Endometrium (tissue), 2 donors: Measurements from ENCODE around the gene SHPK.
"Not testable (repeated sequence)": the region's sequence is repeated elsewhere in the genome, so short reads cannot be mapped to it uniquely, and the experiment has no call there.

ENCODE experiments used
- FAIRE-seq: peaks from 2 replicates; lab custom pipeline; 2012; peaks lifted over from hg19 to GRCh38; lab: Jason Lieb, UNC
- donor health status: control.
- donor health status: control.

Gene SHPK

GRCh38 chr17:3590231-3590630 lies 45.8 kb downstream of the SHPK start:
- FAIRE-seq, result no peak

GRCh38 chr17:3589784-3590183 lies 46.3 kb downstream of the SHPK start:
- FAIRE-seq, result no peak

- FAIRE-seq, result no peak
These were observed 50.2 kb downstream of the SHPK start for GRCh38 chr17:3585826-3586225.

GRCh38 chr17:3583456-3583855 lies 52.6 kb downstream of the SHPK start:
- FAIRE-seq, result no peak

- no peak for FAIRE-seq
These were observed 53.1 kb downstream of the SHPK start for GRCh38 chr17:3582915-3583314.

GRCh38 chr17:3578667-3579066 lies 57.4 kb downstream of the SHPK start:
- not testable (repeated sequence) for FAIRE-seq

- FAIRE-seq, result no peak
These were observed 59.1 kb downstream of the SHPK start for GRCh38 chr17:3576970-3577369.

- FAIRE-seq, result no peak
These were observed 60.5 kb downstream of the SHPK start for GRCh38 chr17:3575511-3575910.

GRCh38 chr17:3574231-3574630 lies 61.8 kb downstream of the SHPK start:
- FAIRE-seq, result no peak

- FAIRE-seq, result no peak
These were observed 62.6 kb downstream of the SHPK start for GRCh38 chr17:3573246-3574100.

- FAIRE-seq, result no peak
These were observed 63.8 kb downstream of the SHPK start for GRCh38 chr17:3572231-3572630.

- FAIRE-seq, result no peak
These were observed 64.8 kb downstream of the SHPK start for GRCh38 chr17:3571043-3571900.

GRCh38 chr17:3569534-3570137 lies 66.4 kb downstream of the SHPK start:
- no peak for FAIRE-seq

- no peak for FAIRE-seq
These were observed 69.5 kb downstream of the SHPK start for GRCh38 chr17:3566551-3566950.

- no peak for FAIRE-seq
These were observed 70.9 kb downstream of the SHPK start for GRCh38 chr17:3565143-3565542.

- not testable (repeated sequence) for FAIRE-seq
These were observed 71.8 kb downstream of the SHPK start for GRCh38 chr17:3564241-3564640.

GRCh38 chr17:3559270-3559645 lies 76.8 kb downstream of the SHPK start:
- FAIRE-seq, result no peak

- no peak for FAIRE-seq
These were observed 77.3 kb downstream of the SHPK start for GRCh38 chr17:3558603-3559269.
